ENCODE results near the gene HBEGF. TPM values are rescaled to one million over a fixed set of nuclear protein-coding genes. Genes with fewer than 3 reads are reported as not detected.

The HBEGF gene
- total RNA-seq, 1 experiment from 2014 or later = 12.3 TPM

DNA sequence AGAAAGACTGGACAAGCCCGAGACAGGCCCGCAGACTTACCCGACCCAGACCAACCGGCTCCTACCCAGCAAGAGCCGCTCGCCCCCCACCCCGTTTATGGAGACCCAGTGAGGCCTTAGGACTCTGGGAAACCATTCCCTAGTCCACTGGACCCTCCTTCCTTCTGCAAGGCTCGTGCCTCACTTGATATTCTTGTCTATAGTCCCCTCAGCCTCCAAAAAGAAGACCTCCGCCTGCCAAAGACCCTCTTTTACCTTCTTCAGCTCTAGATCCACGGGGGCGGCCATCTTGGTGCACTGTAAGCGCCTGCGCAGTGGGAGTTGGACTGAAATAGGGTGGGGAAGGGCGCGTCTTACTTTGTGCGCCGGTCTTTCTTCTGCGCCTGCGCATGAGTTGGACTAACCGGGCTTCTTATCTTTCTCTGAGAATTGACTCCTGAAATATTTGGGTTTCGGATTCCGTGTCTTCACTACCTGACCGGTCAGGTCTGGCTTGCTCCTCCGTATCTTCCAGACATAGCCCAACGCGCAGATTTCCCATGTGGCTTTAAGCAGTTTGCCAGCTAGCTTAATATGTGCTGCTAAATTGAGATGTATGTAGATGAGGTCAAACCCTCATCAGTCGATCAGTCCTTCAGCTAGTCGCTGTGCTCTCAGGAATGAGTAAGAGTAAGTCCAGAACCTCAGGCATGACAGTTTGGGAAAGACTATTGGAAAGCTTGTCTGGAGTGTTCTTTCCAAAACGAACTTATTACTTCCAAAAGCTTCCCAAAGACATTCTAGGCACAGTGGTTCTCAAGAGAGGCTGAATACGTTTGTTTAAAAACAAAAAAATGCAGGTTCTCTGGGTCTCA lies 43.4 kb downstream of the HBEGF start, which contains the start of gene PFDN1:
Gene PFDN1, minus strand, starts transcription at position 316 of the 854 bp plus-strand sequence. Its CDS starts 28 bp downstream, at position 288.
- Histone ChIP-seq H3K9me3 (ENCODE audit: control insufficient read depth in 1 of 2, insufficient read depth in 1 of 2, low read depth in 1 of 2, low read length in 2 of 2) (no peaks in the 10 kb centered on the region), H3K9ac (ENCODE audit: low read length) (peak within 1 kb of the TSS; percentile 87), H2AFZ (ENCODE audit: low read depth, low read length, poor library complexity, severe bottlenecking) (peak within 1 kb of the TSS; percentile 79), H3K27me3 (ENCODE audit: insufficient read depth, low read length) (no peaks in the 10 kb centered on the region), H3K36me3 (ENCODE audit: control insufficient read depth in 1 of 2, insufficient read depth in 2 of 2, low read length in 2 of 2) (peaks cover 0 to 2% of the 10 kb centered on the region in 2 experiments; a peak in 1 of 4 replicates), H3K79me2 (ENCODE audit: insufficient read depth, low read length) (peaks cover 39% of the 10 kb centered on the region), H3K4me1 (ENCODE audit: control insufficient read depth in 1 of 2, insufficient read depth in 2 of 2, low read length in 2 of 2) (peaks cover 22 to 42% of the 10 kb centered on the region in 2 experiments), H3K4me2 (ENCODE audit: low read length) (peak within 1 kb of the TSS; percentile 90), H3K27ac (ENCODE audit: low read depth, low read length) (peak within 1 kb of the TSS; percentile 47), H3K9me2 (ENCODE audit: insufficient read depth) (no peaks in the 10 kb centered on the region), H4K20me1 (ENCODE audit: insufficient read depth) (no peaks in the 10 kb centered on the region), H3K4me3 (replicated peaks in 1 of 2; ENCODE audit: low read depth in 1 of 2, low read length in 2 of 2) (peak within 1 kb of the TSS; percentile 79 to 87)
- ChIA-PET POLR2A (interaction anchor here (1.4 kb wide), 1 partner anchor 43 kb away, joined by 16 read pairs; the partner anchor contains the start of gene HBEGF), CTCF (interaction anchor here (0.9 to 1.5 kb wide), 4 partner anchors 21 to 43 kb away, joined by 3 to 4 read pairs (median 3); partner anchors contain the start of gene HBEGF), RAD21 (ENCODE audit: low non-redundant PET in 1 of 2, low total read pairs in 2 of 2, uncharacterized antibody in 2 of 2, unreplicated experiment in 2 of 2) (no interaction called here)
- TSS peak; percentile 97 for BruUV-seq (replicated peaks)
- intact Hi-C loops (cut with micrococcal nuclease) = no loop called here
- ATAC-seq = peak; percentile 91
- peak; percentile 81 for DNase-seq (ENCODE audit: low read depth, low spot score)
- TF ChIP-seq ZNF274 (IDR thresholded peaks at IDR 0.05; ENCODE audit: low read depth, low read length) = no peak
- TF ChIP-seq SRF (IDR thresholded peaks at IDR 0.05; ENCODE audit: low read depth) = 0 out of 2 replicates have a peak, but pooled peaks have one; percentile 30
- no peak for TF ChIP-seq EZH2phosphoT487 (IDR thresholded peaks at IDR 0.05; ENCODE audit: borderline replicate concordance)
- TF ChIP-seq, protein P1, sequence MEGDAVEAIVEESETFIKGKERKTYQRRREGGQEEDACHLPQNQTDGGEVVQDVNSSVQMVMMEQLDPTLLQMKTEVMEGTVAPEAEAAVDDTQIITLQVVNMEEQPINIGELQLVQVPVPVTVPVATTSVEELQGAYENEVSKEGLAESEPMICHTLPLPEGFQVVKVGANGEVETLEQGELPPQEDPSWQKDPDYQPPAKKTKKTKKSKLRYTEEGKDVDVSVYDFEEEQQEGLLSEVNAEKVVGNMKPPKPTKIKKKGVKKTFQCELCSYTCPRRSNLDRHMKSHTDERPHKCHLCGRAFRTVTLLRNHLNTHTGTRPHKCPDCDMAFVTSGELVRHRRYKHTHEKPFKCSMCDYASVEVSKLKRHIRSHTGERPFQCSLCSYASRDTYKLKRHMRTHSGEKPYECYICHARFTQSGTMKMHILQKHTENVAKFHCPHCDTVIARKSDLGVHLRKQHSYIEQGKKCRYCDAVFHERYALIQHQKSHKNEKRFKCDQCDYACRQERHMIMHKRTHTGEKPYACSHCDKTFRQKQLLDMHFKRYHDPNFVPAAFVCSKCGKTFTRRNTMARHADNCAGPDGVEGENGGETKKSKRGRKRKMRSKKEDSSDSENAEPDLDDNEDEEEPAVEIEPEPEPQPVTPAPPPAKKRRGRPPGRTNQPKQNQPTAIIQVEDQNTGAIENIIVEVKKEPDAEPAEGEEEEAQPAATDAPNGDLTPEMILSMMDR (IDR thresholded peaks at IDR 0.05 in 2 of 3, conservative IDR thresholded peaks at IDR 0.05 in 1 of 3; ENCODE audit: borderline replicate concordance in 1 of 3, insufficient read depth in 1 of 3, low read depth in 2 of 3, low read length in 2 of 3) = no peak
- peak; percentile 95 for TF ChIP-seq POLR2AphosphoS5 (IDR thresholded peaks at IDR 0.05; ENCODE audit: low read depth, low read length)
- TF ChIP-seq EGR1 (IDR thresholded peaks at IDR 0.05; ENCODE audit: low read depth) = no peak
- TF ChIP-seq SIN3A (IDR thresholded peaks at IDR 0.05; ENCODE audit: low read depth) = 0 out of 2 replicates have a peak, but pooled peaks have one; percentile 36
- peak; percentile 81 for TF ChIP-seq POLR2A (IDR thresholded peaks at IDR 0.05; ENCODE audit: borderline replicate concordance, extremely low read depth, insufficient read depth, insufficient read length)
- no peak for TF ChIP-seq CEBPB (IDR thresholded peaks at IDR 0.05; ENCODE audit: low read depth)
- TF ChIP-seq, protein P2, sequence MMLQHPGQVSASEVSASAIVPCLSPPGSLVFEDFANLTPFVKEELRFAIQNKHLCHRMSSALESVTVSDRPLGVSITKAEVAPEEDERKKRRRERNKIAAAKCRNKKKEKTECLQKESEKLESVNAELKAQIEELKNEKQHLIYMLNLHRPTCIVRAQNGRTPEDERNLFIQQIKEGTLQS (IDR thresholded peaks at IDR 0.05) = no peak
- no peak for TF ChIP-seq CBX3 (IDR thresholded peaks at IDR 0.05; ENCODE audit: low read depth)
- TF ChIP-seq RAD21 (IDR thresholded peaks at IDR 0.05; ENCODE audit: low read depth) = no peak
- TF ChIP-seq, protein P3, sequence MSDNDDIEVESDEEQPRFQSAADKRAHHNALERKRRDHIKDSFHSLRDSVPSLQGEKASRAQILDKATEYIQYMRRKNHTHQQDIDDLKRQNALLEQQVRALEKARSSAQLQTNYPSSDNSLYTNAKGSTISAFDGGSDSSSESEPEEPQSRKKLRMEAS (IDR thresholded peaks at IDR 0.05) = no peak
- TF ChIP-seq, protein P4, sequence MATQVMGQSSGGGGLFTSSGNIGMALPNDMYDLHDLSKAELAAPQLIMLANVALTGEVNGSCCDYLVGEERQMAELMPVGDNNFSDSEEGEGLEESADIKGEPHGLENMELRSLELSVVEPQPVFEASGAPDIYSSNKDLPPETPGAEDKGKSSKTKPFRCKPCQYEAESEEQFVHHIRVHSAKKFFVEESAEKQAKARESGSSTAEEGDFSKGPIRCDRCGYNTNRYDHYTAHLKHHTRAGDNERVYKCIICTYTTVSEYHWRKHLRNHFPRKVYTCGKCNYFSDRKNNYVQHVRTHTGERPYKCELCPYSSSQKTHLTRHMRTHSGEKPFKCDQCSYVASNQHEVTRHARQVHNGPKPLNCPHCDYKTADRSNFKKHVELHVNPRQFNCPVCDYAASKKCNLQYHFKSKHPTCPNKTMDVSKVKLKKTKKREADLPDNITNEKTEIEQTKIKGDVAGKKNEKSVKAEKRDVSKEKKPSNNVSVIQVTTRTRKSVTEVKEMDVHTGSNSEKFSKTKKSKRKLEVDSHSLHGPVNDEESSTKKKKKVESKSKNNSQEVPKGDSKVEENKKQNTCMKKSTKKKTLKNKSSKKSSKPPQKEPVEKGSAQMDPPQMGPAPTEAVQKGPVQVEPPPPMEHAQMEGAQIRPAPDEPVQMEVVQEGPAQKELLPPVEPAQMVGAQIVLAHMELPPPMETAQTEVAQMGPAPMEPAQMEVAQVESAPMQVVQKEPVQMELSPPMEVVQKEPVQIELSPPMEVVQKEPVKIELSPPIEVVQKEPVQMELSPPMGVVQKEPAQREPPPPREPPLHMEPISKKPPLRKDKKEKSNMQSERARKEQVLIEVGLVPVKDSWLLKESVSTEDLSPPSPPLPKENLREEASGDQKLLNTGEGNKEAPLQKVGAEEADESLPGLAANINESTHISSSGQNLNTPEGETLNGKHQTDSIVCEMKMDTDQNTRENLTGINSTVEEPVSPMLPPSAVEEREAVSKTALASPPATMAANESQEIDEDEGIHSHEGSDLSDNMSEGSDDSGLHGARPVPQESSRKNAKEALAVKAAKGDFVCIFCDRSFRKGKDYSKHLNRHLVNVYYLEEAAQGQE (IDR thresholded peaks at IDR 0.05; ENCODE audit: low read depth) = no peak
- TF ChIP-seq SP1 (IDR thresholded peaks at IDR 0.05; ENCODE audit: low read depth) = no peak
- no peak for TF ChIP-seq JUND (IDR thresholded peaks at IDR 0.05)
- TF ChIP-seq ELF1 (IDR thresholded peaks at IDR 0.05; ENCODE audit: borderline replicate concordance, low read depth) = no peak
- TF ChIP-seq, protein P5, sequence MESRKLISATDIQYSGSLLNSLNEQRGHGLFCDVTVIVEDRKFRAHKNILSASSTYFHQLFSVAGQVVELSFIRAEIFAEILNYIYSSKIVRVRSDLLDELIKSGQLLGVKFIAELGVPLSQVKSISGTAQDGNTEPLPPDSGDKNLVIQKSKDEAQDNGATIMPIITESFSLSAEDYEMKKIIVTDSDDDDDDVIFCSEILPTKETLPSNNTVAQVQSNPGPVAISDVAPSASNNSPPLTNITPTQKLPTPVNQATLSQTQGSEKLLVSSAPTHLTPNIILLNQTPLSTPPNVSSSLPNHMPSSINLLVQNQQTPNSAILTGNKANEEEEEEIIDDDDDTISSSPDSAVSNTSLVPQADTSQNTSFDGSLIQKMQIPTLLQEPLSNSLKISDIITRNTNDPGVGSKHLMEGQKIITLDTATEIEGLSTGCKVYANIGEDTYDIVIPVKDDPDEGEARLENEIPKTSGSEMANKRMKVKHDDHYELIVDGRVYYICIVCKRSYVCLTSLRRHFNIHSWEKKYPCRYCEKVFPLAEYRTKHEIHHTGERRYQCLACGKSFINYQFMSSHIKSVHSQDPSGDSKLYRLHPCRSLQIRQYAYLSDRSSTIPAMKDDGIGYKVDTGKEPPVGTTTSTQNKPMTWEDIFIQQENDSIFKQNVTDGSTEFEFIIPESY (IDR thresholded peaks at IDR 0.05; ENCODE audit: extremely low read depth, insufficient replicate concordance, low read length) = no peak
